ENCODE data around the gene DIP2C. TPM values are rescaled to one million over a fixed set of nuclear protein-coding genes. Genes with fewer than 3 reads are reported as not detected.
"Not testable (repeated sequence)": the region's sequence is repeated elsewhere in the genome, so short reads cannot be mapped to it uniquely, and the experiment has no call there.

DIP2C gene
- total RNA-seq, 1 donor from 2014 or later: 5.1 TPM

DNA sequence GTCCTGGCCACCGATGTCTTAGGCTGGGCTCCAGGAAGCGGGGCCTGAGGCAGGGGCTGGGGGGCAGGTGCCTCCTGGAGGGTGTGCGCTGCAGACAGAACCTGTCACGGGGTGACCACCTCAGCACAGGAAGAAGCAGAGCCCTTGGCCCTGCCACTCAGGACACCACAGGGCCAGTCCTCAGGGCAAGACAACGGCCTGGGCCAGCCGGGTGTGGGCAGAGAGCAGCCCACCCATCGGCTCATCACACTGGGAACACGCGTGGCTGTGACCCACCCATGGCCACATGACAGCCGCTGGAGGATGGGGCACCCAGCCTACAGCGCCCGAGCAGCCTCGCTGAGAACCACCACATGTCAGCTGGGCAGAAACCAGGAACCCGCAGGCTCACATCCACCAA lies 5.9 kb upstream of the DIP2C start:
- DNase-seq (ENCODE audit: low read depth, low spot score): no peak

DNA sequence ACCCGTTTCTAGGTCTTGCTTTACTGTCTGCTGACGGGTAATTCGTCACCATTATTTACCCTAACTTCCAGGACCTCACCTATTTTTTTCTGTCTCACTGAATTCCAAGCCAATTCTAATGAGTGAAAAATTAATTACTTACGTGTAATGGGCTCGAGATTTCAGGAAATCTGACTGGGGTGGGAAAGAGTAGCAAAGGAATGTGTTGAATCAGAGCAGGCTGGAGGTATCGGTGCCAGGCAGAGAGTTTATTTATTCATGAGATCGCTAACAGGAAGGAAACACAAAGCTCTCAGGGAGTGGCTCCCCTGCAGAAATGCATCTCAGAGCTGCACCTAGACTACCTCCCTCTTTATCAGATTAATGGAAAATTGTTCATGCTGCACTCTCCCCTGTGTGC lies 4.0 kb upstream of the DIP2C start:
- no peak for DNase-seq (ENCODE audit: low read depth, low spot score)

DNA sequence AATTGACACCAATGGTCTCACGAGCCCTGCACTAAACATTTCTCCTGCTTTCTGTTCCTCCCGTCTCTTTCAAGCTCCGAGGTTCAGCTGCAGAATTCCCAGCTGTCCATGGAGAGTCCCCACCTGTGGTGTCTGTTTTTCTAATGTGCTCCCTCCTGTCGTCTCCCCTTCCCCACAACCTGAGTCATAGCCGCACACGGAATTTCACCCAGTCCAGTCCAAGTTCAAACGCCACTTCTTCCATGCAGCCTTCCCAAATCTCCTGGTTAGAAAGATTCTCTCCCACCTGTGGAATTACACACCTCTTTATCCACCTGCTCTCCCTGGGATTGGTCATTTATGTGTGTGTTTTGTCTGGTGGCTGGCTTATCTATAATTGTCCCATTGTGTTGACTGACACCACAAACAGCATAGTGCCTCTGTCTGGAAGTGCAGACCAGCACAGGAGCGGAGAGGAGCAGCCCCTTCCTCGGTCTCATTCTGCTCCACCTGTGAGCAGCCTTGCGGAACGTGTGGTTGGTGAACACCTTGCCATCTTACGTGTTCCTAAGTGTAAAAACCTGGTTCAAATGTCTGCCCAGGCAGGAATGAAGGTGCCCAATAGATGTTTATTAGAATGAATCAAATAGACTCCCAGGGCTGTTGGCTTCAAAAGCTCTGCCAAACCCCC lies 3.3 kb upstream of the DIP2C start:
- no peak for DNase-seq (ENCODE audit: low read depth, low spot score)

DNA sequence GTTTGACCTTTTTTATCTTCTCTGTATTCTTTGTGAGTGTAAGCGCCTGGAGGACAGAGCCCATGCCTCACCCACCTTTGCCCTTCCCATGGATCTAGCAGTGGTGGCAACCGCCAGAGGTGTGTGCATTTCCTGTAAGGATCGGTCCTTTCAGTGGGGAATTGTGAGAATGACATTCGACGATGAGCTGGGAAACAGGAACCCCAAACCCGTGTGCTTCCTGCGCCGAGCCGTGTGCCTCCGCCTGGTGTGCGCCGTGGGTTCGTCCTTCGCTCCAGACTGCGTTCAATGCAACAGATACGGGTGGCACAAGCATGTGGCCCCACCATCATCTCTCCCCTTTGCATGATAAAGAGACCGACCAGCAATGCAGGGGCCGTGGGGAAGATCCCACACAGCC lies 1.7 kb upstream of the DIP2C start:
- DNase-seq (ENCODE audit: low read depth, low spot score): no peak

DNA sequence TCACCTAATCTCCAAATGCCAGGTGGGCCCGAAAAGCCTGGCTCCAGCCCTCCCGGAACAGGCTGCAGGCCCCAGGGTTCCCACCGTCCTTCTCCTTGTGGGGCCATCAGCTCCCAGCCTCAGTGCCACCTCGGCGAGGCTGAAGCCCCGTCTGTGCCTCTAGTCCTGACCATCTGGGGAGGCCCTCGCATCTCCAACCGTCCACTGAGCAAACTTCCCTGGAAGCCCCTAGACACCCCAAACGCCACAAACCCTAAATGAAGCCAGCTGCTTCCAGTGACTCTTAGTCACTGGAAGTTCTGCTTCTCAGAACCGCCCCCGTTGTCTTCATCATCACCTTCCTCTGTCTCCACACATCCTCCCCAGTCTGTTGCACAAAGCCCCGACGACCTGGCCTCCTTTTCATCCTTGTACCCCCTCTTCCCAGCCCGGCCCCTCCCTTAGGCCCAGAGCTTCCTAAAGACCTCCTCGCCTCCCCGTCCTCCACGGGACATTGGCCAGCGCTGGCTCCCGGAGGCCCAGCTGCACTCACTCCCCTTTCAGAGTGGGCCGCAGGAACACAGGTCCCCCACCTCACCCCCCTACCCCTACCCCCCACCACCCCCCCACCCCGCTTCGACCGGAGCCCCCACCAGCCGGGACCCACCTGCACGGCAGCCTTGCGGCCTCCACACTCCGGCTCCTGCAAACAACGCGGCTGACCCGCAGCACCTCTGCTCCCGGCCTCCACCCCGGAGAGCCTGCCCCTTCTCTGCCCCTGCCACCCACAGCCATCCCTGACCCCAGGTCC lies 1.1 kb upstream of the DIP2C start:
- DNase-seq (ENCODE audit: low read depth, low spot score): no peak

DNA sequence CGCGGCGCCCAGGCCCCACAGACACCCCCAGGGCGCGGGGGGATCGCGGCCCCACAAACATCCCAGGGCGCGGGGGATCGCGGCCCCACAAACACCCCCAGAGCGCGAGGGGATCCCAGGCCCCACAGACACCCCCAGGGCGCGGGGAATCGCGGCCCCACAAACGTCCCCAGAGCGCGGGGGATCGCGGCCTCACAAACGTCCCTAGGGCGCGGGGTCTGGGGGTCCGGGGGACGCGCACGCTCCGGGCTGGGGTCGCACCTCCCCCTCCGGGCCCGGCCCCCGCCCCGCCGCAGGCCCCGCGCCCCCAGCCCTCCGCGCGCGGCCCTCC lies 382 bp downstream of the DIP2C start:
- no peak for DNase-seq (ENCODE audit: low read depth, low spot score)

DNA sequence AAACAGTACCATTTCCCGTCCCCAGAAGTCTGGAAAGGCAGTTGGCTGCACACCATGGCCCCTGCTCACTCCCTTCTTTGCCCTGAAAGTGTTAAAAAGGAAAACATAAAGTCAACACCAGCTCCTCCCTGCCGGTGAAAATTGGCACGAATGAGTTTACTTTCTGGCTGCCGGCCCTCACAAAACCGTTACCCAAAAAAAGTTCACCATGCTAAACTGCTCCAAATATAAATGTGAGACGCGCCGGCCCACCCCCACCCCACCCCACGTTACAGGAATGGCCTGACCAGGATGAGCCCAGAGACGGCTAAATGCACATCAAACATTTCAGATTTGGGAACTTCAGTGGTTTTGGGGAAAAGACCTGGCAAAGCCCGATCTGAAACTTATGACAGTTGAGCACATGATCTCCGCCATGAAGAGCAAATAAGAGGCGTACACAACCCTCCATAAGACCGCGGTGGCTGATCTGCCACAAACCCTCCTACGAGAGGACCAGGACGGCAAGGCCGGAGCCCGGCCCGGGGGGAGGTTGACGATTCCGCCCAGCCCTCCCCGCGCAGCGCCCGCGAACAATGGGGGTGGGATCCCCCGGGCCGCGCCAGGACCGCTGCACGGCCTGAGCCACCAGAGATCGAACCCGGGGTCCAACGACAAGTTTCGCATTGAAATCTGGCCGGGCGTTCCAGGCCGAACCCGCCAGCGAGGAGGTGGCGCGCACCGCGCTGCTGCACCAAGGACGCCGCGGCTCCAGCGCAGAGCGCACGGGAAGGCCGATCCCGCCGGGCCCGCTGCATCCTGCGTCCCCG lies 952 bp downstream of the DIP2C start:
- DNase-seq (ENCODE audit: low read depth, low spot score): no peak

DNA sequence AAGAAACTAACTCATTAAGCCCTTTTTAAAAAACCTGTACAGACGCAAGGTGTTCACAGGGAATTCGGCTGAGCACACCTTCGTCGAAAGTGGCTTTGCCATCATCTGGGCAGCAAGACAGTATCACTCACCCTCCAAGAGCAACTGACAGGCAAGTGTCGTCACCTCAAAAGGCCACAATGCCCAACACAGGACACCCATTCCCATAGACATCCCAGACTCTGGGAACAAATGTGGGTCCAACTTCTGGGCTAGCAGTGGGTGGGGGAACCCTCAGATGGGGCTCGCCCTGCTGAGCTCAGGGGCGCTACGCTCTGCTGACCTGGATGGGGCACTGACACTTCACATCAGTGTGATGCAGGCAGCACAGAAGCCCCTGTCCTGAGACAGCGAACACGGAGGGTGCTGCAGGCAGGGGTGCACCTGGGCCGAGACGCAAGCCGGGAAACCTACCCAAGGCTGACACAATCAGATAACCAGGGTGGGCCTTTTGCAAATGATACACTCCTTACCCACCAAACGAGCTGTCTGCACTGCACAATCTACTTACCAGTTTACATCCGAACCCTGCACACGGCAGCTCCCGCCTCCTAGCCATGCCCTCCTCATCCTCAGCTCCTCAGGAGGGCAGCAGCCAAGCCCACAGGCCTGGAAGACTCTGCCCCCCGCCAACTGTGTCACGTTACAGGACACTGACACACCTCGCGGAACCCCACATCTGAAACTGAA lies 1.7 kb downstream of the DIP2C start:
- no peak for DNase-seq (ENCODE audit: low read depth, low spot score)

DNA sequence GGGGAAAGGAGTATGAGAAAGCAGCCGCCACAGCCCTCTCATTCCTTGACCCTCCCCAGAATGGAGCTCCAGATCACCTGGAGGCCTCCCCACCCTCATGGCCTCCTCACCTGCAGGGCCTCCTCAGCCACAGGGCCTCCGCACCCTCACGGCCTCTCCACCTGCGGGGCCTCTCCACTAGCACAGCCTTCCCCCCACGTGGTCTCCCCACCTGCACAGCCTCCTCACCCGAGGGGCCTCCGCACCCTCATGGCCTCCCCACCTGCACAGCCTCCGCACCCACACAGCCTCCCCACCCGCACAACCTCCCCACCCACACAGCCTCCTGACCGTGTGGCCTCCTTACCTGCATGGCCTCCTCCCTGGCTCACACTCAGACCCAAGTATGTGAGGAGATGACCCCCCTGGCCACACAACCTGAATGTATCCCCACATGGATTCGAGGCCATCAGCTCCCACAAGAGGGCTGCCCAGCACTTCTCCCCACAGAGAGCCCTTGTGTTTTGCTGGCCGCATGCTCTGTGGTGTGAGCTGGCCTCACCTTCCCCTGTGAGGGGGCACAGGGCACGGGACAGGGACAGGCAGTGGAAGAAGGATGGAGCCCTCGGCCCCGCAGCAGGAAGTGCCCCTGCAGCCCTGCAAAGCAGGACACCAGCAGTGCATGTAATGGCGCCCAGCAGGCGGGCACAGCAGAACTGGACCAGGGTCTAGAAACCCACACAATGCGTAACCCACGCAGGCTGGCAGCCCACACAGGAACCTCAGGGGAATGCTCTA lies 3.1 kb downstream of the DIP2C start:
- no peak for DNase-seq (ENCODE audit: low read depth, low spot score)

DNA sequence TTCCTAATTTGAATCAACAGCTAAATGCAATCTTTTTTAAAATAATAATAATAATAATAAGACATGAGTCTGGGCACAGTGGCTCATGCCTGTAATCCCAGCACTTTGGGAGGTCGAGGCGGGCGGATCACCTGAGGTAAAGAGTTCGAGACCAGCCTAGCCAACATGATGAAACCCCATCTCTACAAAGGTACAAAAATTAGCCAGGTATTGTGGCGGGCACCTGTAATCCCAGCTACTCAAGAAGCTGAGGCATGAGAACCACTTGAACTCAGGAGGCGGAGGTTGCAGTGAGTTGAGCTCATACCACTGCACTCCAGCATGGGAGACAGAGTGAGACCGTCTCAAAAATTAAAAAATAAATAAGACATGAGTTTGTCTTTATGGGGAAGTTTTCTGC lies 3.9 kb downstream of the DIP2C start:
- DNase-seq (ENCODE audit: low read depth, low spot score): no peak

DNA sequence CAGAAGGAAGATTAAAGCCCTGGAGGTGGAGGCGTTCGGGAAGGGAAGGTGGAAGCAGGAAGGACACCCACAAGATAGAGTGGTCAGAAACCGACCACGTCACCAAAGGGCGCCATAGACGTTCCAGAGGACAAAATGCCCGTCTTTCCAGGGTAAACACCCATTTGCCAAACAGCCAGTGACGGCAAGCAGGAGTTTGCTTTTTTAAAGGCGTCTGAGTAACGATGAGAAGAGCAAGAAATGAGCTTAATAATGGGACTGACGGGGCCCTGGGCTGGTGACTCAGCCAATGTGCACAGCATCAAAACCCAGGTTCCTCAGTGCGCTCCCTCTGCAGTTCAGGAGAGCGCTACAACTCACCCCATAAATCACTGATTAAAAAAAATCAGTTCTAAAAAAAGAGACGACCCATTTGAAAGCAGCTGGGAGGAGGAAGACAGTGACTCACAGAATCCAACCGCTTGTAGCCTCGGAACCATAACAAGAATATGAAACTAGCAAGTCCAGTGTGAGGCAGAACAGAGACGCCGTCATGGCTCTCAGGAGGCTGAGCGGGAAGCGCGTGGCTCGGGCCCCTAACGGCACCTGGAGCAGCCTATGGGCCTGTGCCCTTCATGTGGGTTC lies 5.9 kb downstream of the DIP2C start:
- DNase-seq (ENCODE audit: low read depth, low spot score): no peak

DNA sequence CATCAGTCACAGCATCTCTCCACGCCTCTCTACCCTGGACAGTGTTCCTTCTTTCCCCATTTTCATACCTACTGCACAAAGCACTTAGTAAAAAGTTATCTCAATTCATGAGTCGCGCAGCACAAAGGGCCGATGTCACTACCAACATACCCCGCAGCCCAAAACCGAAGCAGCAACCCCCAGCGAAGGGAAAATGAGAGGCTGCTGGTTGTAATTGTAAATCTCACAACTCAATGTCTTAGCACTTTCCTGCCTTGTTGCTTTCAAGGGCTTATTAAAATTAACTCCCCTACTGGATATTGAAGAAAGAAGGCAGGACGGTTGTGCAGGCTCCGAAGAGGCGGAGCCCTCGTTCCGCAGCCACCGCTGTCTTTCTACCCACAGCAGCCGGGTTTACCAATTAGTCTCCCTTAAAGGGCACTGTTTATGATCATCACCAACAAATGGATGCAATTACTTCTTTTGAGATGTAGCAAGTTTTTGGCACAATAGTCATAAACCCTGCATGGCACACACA lies 6.5 kb downstream of the DIP2C start:
- no peak for DNase-seq (ENCODE audit: low read depth, low spot score)

DNA sequence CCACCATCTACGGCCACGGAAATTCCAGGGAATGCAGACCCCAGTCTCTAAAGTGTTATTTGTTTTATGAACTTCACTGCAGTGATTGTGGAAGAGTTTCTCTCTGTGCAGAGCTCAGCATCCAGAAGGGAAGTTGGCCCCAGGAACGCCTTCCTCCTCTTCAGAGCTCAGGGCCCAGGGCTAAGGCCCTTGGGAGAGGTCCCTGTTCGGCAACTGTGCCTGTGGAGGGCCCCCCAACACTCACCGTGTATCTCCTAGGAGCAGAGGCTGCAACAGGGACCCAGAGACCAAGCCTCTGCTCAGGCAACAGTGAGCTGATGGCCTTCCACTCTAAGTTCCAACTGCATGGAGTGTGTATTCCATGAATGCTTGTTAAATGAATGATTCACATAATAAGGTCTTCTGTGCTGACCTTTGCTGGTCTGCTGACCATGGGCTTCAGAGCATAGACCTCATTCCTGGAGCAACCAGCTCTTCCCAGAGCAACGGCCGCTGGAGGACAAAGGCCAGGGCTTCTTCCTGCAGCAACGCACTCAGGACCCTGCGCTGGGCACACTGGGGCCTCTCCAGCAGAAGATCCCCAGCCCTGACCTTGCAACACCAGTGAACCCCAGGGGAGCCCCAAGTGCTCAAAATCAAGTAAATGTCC lies 7.7 kb downstream of the DIP2C start:
- DNase-seq (ENCODE audit: low read depth, low spot score): no peak

DNA sequence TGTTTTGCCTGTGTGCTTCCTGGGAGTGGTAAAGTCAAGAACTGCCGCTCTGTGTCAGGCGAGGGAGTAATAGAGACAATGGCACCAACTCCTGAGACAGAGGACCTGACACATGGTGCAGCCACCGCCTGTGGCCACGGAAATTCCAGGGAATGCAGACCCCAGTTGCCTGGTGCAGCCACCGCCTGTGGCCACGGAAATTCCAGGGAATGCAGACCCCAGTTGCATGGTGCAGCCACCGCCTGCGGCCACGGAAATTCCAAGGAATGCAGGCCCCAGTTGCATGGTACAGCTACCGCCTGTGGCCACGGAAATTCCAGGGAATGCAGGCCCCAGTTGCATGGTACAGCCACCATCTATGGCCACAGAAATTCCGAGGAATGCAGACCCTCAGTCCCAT lies 8.7 kb downstream of the DIP2C start:
- no peak for DNase-seq (ENCODE audit: low read depth, low spot score)

DNA sequence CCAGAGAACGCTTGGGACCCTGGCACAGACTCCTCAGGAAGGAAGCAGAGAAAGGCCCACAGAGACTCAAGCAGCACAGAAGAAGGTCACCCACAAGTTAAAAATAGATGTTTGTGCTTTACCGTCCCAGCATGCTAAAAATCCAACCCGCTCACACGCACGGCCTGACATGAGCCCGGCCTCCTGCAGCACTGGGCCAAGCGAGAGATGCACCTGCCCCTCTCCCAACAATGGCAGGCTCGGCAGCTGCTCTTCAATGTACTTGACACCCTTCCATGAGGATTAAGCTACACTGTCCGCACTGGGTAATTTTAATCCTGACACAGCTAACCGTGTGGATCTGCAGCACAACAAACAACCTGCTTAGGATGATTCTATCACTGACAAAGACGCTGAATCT lies 9.3 kb downstream of the DIP2C start:
- DNase-seq (ENCODE audit: low read depth, low spot score): no peak

DNA sequence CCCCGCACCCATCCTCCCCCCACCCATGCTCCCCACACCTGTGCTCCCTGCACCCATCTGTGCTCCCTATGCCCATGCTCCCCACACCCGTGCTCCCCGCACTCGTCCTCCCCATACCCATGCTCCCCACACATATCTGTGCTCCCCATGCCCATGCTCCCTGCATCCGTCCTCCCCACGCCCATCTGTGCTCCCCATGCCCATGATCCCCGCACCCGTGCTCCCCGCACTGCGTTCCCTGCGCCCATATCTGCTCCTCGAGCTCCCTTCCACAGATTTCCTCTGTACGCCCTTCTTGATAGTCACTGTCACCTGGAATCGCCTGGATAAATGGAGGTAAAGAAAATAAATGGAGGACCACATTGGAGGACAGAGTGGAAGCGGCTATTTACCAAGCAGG lies 9.9 kb downstream of the DIP2C start:
- no peak for DNase-seq (ENCODE audit: low read depth, low spot score)

DNA sequence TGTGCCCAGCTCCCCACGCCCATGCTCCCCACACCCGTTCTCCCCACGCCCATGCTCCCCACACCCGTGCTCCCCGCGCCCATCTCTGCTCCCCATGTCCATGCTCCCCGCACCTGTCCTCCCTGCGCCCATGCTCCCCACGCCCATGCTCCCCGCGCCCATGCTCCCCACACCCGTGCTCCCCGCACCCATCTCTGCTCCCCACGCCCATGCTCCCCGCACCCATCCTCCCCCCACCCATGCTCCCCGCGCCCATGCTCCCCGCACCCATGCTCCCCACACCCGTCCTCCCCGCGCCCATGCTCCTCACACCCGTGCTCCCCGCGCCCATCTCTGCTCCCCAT lies 10.8 kb downstream of the DIP2C start:
- DNase-seq (ENCODE audit: low read depth, low spot score): not testable (repeated sequence)

DNA sequence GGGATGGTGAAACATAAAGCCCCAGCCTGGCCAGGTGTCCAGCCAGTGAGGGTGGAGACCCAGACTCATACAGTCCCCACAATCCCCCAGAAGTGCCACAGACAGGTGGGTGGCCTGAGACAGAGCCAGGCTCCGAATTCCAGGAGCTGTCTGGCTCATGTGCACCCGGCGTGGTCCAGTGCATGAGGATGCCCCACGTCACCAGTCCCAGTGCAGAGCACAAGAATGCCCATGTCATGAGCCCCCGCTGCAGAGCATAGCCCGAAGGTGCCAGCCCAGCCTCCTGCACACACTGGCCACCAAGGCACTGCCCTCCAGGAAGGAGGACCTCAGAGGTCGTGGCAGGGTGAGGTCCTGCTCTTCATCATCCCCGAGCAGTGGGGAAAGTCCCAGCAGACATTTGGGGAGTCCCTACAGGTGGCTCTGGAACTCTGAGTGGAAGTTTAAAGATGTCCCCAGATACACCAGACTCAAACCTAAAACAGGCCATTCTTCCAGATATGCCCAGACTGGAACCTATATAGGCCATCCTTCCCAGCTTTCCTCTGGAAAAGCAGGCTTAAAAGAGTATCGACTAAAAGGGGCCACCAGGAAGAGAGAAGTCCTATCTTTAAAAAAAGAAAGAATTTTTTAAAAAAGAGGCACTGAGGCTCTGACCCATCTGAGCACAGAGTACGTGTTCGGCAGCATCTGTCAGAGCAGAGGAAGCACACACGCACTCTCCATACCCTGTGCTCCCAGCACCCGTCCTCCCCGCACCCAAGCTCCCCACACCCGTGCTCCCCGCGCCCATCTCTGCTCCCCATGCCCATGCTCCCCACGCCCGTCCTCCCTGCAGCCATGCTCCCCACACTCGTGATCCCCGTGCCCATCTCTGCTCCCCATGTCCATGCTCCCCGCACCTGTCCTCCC lies 11.5 kb downstream of the DIP2C start:
- no peak for DNase-seq (ENCODE audit: low read depth, low spot score)

DNA sequence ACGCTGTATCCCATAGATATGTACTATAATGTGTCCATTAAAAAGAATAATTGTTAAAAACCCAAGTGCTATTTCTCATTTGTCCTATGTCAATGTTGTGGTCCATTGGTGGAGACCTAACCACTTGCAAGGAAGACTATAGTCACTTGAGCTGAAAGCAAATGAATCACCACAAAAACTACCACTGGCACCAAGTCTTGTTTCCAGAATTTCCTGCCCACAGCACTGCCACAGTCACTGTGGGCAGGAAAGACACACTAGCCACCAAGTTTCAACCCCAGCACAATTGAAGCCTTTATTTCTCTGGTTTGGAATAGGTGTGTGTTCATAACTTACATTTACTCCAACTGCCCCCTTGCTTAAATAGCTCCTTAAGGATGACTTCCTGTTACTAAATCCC lies 12.4 kb downstream of the DIP2C start:
- no peak for DNase-seq (ENCODE audit: low read depth, low spot score)

All from pulmonary artery endothelial cell (primary cell).